ENCODE data around the gene EIF3F. TPM values are rescaled to one million over a fixed set of nuclear protein-coding genes. Genes with fewer than 3 reads are reported as not detected.
"Not testable (repeated sequence)": the region's sequence is repeated elsewhere in the genome, so short reads cannot be mapped to it uniquely, and the experiment has no call there.

EIF3F gene
- total and polyA plus RNA-seq, 8 donors = 153 to 400 (median 347) TPM

DNA sequence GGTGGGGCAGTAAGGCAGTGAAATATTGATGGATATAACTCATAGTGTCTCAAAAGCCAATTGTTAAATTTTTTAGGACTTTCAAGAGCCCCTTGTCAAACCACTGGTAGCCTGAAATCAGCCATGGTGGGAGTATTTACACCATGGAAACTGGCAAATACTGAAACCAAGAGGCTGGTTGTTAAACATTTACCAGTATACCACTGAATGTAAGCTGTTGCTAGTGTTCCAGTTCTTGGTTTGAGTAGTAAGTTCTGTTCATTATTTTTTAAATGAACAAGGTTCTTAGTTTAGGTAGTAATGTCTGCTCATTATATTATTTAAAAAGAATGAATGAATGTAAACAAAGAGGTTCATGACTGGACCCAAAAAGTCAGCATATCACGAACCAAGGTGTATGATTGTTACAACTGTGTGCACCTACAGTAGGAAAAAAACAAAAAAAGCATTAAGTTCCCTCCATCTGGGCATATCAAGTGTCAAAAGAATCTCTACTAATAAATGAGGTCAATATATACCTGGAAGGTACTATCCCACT lies 4.5 kb upstream of the EIF3F start:
- TF ChIP-seq, protein P1, sequence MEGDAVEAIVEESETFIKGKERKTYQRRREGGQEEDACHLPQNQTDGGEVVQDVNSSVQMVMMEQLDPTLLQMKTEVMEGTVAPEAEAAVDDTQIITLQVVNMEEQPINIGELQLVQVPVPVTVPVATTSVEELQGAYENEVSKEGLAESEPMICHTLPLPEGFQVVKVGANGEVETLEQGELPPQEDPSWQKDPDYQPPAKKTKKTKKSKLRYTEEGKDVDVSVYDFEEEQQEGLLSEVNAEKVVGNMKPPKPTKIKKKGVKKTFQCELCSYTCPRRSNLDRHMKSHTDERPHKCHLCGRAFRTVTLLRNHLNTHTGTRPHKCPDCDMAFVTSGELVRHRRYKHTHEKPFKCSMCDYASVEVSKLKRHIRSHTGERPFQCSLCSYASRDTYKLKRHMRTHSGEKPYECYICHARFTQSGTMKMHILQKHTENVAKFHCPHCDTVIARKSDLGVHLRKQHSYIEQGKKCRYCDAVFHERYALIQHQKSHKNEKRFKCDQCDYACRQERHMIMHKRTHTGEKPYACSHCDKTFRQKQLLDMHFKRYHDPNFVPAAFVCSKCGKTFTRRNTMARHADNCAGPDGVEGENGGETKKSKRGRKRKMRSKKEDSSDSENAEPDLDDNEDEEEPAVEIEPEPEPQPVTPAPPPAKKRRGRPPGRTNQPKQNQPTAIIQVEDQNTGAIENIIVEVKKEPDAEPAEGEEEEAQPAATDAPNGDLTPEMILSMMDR (IDR thresholded peaks at IDR 0.05) = no peak
- intact Hi-C loops (cut with DNase I) = no loop called here
- no peaks in the 10 kb centered on the region for H3K27me3 ChIP-seq
- no peak for DNase-seq
- no peaks in the 10 kb centered on the region for H3K36me3 ChIP-seq
- H3K27ac ChIP-seq = no peak overlapping the region
- H3K4me3 ChIP-seq = no peak overlapping the region
- peaks cover 2 to 11% of the 10 kb centered on the region in 2 donors for H3K4me1 ChIP-seq
- ATAC-seq = no peak
- no peaks in the 10 kb centered on the region for H3K9me3 ChIP-seq

GRCh38 chr11:7983832-7984590 lies 3.1 kb upstream of the EIF3F start:
- Histone ChIP-seq H3K27ac (no peak overlapping the region), H3K9me3 (no peaks in the 10 kb centered on the region), H3K36me3 (peaks cover 0 to 2% of the 10 kb centered on the region in 2 donors), H3K4me3 (no peak overlapping the region), H3K4me1 (peaks cover 9 to 24% of the 10 kb centered on the region in 2 donors), H3K27me3 (no peaks in the 10 kb centered on the region)
- DNase-seq (no peak), ATAC-seq (no peak)
- TF ChIP-seq, protein P1 (IDR thresholded peaks at IDR 0.05) = no peak
- intact Hi-C loops (cut with DNase I) = no loop called here

DNA sequence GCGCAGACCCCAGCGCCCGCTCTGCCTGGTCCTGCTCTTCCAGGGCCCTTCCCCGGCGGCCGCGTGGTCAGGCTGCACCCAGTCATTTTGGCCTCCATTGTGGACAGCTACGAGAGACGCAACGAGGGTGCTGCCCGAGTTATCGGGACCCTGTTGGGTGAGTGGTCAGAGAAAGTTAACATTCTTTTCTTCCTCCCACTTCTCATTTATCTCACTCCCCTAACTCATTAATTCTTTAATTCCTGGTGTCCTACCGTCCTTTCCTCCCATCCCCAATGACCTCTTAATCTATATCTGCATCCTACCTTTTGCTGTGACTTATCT lies 385 bp downstream of the EIF3F start:
- Histone ChIP-seq H3K27ac (peak overlapping the region in 1 of 2 donors; percentile 87), H3K36me3 (peaks cover 0 to 21% of the 10 kb centered on the region in 2 donors), H3K4me1 (peaks cover 11 to 39% of the 10 kb centered on the region in 2 donors), H3K4me3 (peak overlapping the region; percentile 76 to 88)
- not testable (repeated sequence) for DNase-seq, H3K9me3 ChIP-seq, H3K27me3 ChIP-seq, ATAC-seq
- intact Hi-C loops (cut with DNase I) = loop anchor here in 1 of 2 donors (2.0 kb wide), 1 partner anchor 93 kb away; no protein-coding TSS in a partner anchor

GRCh38 chr11:7994581-7995278 lies 7.6 kb downstream of the EIF3F start:
- TF ChIP-seq, protein P1 (IDR thresholded peaks at IDR 0.05) = no peak
- no peak overlapping the region for H3K4me3 ChIP-seq
- DNase-seq = no peak
- intact Hi-C loops (cut with DNase I) = no loop called here
- no peaks in the 10 kb centered on the region for H3K27me3 ChIP-seq
- ATAC-seq = no peak
- peaks cover 0 to 11% of the 10 kb centered on the region in 2 donors for H3K4me1 ChIP-seq
- peaks cover 0 to 90% of the 10 kb centered on the region in 2 donors for H3K36me3 ChIP-seq
- H3K9me3 ChIP-seq = no peaks in the 10 kb centered on the region
- H3K27ac ChIP-seq = no peak overlapping the region

- DNase-seq (no peak), ATAC-seq (no peak)
- intact Hi-C loops (cut with DNase I) = no loop called here
- H3K27me3 ChIP-seq = no peaks in the 10 kb centered on the region
- no peak overlapping the region for H3K27ac ChIP-seq
- H3K9me3 ChIP-seq = no peaks in the 10 kb centered on the region
- TF ChIP-seq, protein P1 (IDR thresholded peaks at IDR 0.05) = no peak
- H3K4me3 ChIP-seq = no peak overlapping the region
- H3K36me3 ChIP-seq = peaks cover 0 to 56% of the 10 kb centered on the region in 2 donors
- peaks cover 0 to 3% of the 10 kb centered on the region in 2 donors for H3K4me1 ChIP-seq
Measured at GRCh38 chr11:7999795-8000194, 12.7 kb downstream of the EIF3F start.

Data from left lung (tissue), 10 donors.